Fibroblast of mammary gland (primary cell): ENCODE measurements around the gene KIF26A.

Experiments used
- DNase-seq: peaks from one replicate; pipeline ENCODE4 v3.0.0-alpha.2; 2010; ENCODE audit warnings: low read depth
- H3K4me3 ChIP-seq: 2 replicates; pipeline ENCODE4 v1.5.1; 2011; ENCODE audit warnings: low read depth, mild to moderate bottlenecking, low read length, moderate library complexity; ENCODE audit not compliant: control insufficient read depth
- TF ChIP-seq, protein P1 (sequence below): conservative IDR thresholded peaks from 2 replicates; pipeline ENCODE4 v1.5.1; 2011; ENCODE audit warnings: low read depth, low read length, inconsistent platforms; ENCODE audit not compliant: control insufficient read depth, insufficient read depth

KIF26A gene

DNA sequence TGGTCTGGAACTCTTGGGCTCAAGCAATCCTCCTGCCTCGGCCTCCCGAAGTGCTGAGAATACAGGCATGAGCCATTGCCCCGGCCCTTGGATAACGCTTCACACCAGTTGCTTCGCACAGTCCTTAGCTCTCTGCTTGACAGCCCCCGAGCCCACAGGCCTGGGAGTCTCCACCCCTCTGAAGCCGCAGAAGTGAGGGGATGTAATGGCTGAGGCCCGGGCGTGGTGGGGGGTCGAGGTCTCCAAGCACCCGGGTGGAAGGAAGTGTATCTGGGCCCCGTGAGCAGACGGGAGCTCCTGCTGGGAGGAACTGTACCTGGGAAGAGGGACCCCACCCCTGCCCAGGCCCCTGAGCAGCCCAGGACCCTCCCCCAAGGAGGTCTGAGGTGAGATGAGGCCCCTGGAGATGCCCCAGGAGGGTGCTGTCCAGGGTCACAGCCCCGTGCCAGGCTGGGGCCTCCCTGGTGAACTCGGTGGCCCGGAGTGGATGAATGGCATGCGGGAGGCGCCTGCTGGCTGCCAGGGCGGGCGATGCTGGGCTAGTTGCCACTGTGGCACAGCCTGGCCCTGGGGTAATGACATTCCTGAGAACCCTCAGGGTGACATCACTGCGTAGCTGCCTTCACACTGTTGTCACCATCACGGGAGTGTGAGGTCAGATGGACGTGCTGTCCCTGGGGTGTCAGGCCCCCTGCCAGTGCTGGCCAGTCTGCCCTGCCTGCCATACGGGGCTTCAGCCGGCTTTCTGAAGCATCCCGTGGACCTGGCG lies 48.9 kb downstream of the KIF26A start:
- no peak for DNase-seq
- TF ChIP-seq, protein P1, sequence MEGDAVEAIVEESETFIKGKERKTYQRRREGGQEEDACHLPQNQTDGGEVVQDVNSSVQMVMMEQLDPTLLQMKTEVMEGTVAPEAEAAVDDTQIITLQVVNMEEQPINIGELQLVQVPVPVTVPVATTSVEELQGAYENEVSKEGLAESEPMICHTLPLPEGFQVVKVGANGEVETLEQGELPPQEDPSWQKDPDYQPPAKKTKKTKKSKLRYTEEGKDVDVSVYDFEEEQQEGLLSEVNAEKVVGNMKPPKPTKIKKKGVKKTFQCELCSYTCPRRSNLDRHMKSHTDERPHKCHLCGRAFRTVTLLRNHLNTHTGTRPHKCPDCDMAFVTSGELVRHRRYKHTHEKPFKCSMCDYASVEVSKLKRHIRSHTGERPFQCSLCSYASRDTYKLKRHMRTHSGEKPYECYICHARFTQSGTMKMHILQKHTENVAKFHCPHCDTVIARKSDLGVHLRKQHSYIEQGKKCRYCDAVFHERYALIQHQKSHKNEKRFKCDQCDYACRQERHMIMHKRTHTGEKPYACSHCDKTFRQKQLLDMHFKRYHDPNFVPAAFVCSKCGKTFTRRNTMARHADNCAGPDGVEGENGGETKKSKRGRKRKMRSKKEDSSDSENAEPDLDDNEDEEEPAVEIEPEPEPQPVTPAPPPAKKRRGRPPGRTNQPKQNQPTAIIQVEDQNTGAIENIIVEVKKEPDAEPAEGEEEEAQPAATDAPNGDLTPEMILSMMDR = no peak
- H3K4me3 ChIP-seq = no peak overlapping the region

DNA sequence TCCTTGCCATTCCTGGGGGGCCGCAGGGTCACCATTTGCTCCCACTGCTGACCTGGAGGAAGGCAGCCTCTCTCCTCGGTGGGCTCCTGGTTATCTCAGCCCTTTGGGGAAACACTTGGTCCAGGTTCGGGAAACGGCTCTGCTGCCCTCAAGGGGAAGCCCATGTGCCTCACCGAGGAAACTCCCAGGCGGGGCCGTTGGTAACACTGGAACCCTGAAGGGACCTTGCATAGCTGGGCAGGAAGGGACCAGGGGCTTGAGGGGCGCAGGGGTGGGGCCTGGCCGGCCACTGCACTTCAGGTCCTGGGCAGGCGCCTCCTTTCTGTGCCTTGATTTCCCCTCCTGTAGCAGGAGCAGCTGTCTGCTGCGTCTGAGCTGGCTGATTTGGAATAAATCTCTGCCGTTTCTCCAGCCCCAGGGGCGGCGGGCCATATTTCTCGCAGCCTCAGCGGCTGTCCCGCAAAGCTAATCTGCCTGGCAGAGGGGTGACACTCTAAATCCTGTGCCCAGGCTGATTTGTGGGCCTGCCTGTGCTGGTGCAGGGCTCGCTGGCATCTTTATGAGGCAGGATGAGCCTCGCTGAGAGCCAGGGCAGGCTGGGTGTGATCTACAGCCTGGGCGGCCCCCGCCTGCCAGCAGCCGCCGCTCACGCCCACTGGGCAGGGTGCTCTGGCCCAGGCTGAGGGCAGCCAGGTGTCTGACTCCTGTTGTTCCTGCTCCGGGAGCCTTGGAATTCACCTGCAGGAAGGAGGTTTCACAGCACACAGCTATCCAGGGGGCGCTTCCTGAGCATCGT lies 49.7 kb downstream of the KIF26A start:
- TF ChIP-seq, protein P1 = no peak

DNA sequence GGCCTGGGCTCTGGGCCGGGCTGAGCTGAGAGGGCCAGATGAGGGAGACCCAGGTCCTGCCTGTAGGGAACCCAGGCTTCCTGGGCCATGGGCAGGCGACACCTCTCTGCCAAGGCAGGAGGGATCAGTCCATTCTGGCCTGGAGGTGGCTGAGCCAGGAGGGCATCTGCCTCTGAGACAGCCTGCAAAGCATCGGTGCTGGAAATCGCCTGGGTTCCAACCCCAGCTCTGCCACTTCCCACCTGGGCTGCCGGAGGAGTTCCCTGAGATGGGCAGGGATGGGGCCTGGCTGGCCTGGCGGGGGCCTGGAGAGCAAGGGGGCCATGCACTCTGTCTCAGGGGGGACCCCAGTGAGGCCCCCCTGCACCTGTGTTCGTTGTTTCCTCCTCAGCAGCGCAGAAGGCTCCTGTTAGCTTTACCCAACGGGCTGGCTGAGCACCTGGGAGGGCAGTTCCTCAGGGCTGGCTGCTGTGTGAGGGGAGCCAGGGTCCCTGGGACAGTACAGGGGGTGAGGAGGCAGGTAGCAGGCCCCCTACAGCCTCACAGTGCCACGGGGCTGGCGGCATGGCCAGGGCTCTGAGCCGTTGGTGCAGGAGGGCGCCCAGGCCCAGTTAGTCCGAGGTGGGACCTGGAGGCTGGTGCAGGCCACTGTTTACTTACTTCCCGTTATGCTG lies 50.5 kb downstream of the KIF26A start:
- no peak for DNase-seq
- TF ChIP-seq, protein P1 = no peak
- no peak overlapping the region for H3K4me3 ChIP-seq

More for the DNA sequence above, 49.7 kb downstream of the KIF26A start:
- no peak overlapping the region for H3K4me3 ChIP-seq
- no peak for DNase-seq

DNA sequence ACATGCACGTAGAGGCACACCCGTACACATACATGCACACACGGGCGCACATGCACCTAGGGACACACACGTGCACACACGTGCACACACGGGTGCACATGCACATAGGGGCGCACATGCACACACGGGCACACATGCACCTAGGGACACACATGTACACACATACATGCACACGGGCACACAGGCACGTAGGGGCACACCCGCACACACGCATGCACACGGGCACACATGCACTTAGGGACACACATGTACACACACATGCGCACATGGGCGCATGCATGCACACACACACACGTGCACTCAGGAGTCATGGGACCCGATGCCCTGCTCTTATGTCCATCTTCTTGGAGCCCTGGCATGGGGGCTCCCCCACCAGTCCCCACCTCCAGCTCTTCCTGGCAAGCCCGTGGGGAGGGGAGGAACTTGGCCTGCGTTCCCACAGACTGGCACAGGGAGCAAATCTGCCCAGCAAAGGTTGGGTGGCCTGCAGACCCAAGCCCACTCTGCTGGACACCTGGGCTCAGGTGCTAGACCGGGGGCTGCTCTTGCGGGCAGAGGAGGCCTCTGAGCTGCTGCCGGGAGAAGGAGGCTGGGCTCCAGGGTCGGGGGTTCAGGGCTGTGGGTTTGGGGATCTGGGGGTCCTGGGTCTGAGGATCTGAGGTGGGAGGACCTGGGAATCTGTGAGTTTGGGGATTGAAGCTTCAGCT lies 51.4 kb downstream of the KIF26A start:
- TF ChIP-seq, protein P1 = no peak
- no peak for DNase-seq
- H3K4me3 ChIP-seq = no peak overlapping the region

GRCh38 chr14:104190396-104191000 lies 52.1 kb downstream of the KIF26A start:
- no peak overlapping the region for H3K4me3 ChIP-seq
- DNase-seq = no peak
- TF ChIP-seq, protein P1 = no peak
